Loucy (cell line): ENCODE data around the gene PLEKHH2.

Source experiments
- EZH2phosphoT487 ChIP-seq: fragments of 200-600 bp; IDR thresholded peaks from 2 replicates; pipeline ENCODE4 v1.6.1; 2018; ENCODE audit warnings: antibody characterized with exemption, mild to moderate bottlenecking, moderate library complexity, borderline replicate concordance
- TF ChIP-seq, protein P1 (sequence below): fragments of 200-600 bp; sonication (generic); conservative IDR thresholded peaks from 2 replicates; pipeline ENCODE4 v1.5.1; 2014; ENCODE audit warnings: mild to moderate bottlenecking, antibody characterized with exemption, low read length

DNA sequence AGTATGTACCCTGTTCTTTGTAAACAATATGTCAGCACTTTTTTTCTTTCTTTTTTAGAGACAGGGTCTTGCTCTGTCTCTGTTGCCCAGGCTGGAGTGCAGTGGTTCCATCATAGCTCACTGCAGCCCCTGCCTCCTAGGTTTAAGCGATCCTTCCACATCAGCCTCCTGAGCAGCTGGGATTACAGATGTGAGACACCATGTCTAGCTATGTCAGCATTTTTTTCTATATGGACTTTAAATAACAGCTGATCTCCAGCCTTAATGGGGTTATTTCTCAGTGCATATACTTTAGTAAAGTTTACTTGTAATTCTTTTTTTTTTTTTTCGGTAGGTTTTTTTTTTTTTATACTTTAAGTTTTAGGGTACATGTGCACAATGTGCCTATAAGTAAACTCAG, 174.9 kb downstream of the PLEKHH2 start:
- TF ChIP-seq, protein P1, sequence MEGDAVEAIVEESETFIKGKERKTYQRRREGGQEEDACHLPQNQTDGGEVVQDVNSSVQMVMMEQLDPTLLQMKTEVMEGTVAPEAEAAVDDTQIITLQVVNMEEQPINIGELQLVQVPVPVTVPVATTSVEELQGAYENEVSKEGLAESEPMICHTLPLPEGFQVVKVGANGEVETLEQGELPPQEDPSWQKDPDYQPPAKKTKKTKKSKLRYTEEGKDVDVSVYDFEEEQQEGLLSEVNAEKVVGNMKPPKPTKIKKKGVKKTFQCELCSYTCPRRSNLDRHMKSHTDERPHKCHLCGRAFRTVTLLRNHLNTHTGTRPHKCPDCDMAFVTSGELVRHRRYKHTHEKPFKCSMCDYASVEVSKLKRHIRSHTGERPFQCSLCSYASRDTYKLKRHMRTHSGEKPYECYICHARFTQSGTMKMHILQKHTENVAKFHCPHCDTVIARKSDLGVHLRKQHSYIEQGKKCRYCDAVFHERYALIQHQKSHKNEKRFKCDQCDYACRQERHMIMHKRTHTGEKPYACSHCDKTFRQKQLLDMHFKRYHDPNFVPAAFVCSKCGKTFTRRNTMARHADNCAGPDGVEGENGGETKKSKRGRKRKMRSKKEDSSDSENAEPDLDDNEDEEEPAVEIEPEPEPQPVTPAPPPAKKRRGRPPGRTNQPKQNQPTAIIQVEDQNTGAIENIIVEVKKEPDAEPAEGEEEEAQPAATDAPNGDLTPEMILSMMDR = no peak
- TF ChIP-seq EZH2phosphoT487 = no peak
